ENCODE results near the gene SPRR4.

SPRR4 gene, protein sequence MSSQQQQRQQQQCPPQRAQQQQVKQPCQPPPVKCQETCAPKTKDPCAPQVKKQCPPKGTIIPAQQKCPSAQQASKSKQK

DNA sequence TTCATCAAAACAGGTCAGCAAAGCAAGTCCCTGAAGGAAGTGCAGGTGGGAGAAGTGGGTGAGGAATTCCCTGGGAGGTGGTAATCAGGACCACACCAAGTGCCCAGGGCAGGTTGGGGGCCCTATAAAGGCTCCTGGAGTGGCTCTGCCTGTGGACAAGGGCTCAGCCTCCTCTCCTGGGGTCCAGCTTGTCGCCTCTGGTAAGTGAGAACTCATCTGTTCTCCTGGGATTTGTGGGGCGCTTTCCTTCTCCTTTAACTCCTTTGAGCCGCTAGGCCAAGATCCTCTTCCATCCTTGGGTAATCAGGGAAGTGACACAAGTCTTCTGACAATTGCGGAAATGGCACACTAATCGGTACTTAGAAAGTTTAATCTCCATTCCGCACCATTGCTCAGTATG is at the start of gene SPRR4:
Gene SPRR4, plus strand, starts transcription at position 154 of the 400 bp plus-strand sequence. CDS start 1,243 bp downstream, outside the sequence.
- DNase-seq = no peak

DNA sequence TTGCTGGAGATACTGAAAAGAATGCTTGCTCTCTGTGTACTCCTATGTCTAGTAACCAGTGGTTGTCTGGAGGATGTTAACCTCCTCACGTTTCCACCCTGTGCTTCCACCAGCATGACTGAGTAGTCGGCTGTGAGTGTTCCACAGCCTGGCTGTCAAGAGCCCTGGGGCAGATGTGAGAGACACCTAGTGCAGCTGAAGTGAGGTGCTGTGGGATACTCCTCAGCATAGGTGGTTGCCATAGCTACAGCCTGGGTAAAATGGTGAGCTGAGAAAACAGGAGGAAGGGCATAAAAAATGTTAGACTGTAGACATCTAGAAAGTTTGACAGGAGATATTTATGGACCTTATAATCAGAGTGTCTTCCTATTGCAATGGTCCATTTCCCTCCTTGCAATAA is 46.3 kb upstream of the SPRR4 start:
- DNase-seq = no peak

DNA sequence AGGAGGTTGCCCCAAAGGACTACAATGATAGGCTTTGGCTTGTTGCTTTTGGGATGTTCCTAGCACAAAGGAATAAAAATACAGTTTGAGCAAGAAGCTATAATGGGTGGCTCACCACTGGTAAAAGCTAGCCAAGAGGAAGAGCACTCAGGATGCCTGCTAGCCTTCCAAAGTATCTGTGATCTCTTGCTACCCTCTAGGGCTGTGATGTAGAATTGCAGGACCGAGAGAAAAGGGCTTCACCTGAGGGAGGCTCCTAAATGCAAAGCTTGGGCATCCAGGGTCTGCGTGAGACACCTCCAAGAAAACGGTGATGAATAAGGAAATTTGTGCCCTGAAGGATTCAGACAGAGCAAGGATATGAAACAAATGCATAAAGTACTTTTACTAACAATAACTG is 44.4 kb upstream of the SPRR4 start:
- DNase-seq = no peak

DNA sequence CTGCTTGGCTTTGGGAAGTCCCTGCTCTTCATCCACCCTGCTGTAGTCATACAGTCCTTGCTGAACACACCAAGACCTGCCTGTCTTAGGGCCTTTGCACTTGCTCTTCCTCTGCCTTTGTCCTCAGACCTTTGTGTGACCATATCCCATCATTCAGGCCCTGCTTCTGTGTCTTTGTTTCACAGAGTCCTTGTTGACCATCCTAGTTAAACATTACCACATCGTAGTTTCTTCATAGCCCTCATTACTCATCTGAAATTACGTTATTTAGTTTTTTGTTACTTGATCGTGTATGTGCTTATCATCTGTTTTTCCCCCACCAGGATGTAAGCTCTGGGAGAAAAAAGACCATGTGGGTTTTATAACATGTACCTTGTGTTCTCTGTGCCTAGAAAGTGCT is 41.8 kb upstream of the SPRR4 start:
- no peak for DNase-seq

DNA sequence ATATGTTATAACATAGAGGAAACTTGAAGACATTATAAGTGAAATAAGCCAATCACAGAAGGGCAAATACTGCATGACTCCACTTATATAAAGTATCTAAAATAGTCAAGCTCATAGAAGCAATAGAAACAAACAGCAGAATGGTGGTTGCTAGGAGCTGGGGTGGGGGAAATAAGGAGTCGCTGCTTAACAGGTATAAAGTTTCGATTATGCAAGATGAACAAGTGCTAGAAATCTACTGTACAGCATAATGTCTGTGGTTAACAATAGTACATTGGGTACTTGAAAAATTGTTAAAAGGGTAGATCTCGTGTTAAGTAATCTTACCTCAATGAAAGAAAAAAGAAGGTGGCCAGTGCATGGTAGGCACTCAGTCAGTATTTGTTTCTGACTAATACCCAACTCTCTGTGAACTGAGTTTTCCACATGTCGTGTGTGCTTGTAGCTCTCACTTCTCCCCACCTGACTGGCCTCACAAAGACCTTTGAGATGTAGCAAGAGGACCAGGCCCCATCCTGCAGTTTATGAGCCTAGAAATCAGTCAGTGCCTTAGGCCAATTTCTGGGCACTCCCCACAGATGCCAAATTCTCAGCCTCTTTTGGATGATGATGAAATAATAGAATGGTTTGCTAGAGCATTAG is 38.2 kb upstream of the SPRR4 start:
- no peak for DNase-seq

DNA sequence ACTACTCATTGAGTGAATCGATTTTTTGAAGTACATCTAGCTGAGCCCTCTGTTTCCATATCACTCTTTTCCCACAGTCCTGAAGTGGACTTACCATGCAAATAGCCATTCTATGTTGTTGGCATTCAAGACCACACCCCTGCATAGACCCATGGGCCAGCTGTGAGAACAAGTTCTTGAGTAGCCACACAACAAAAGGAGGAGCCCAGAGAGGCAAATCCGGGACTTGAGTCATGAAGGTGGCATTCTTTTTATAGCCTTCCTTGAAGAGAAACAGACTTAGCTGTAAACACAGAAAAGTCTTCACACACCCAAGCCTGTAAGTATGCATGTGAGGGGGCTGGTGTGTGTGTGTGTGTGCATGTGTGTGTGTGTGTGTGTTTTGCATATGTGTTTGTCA is 37.3 kb upstream of the SPRR4 start:
- no peak for DNase-seq

DNA sequence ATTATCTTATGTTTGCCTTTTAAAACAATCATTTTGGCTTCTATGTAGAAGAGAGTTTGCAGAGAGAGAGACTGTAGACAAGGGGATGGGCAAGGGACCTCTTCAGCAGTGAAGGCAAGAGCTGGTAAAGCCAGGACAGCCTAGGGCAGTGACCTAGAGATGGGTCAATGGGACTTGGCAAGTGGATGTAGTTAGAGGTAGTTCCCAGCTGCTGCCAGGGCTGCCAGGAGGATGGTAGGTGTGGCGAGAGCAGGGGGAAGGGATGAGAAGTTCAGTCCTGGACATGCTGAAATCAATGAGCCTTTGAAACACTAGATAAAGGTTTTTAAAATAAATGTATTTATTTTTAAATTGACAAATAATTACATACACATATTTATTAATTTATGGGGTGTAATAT is 29.8 kb upstream of the SPRR4 start:
- no peak for DNase-seq

DNA sequence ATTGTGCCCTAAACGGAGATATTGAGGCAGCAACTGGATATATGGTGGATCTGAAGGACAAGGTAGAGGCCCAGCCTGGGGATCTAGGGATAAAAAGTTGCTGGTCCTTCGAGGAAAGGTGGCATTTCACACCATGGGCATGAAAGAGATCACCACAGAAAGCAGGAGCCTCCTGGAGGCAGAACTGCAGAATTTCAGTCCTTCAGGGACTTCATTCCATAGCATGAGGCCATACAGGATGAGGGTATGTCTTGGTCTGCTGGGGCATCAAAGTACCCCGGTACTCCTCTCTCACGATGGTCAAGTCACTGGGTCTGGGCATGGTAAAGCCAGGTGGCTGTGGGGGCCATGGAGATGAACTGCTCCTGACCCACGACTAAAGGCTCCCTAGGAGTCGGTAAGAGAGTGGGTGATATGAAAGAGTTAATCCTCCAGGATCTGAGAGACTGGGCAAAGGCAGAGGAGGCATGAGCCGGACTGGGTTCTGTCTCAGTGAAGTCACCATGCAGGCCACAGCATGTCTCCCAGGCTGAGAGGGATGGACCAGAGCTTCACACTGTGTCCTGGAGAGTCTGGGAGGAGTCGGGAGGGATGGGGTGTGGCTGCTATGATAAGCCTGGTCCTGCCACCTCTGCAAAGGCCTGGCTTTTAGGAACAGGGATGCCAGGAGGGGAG is 29.3 kb upstream of the SPRR4 start:
- DNase-seq = no peak

DNA sequence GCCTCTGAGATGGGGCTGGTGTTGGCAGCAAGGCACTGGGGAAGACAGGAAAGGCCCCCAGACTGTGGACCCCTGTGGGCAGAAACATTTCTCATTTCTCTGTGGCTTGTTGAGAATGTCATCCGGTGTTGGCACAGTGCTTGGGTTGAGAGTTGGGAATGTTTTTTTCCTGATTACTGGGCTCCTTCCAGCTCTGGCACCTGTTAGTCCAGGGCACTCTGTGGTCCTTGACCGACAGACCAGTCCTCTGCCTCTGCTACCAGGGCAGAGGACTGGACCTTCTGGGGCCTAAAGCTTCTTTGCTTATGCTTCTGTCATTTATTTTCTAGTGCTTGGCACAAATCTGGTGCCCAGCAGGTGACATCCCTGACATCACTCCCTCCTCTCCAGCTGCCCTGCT is 28.3 kb upstream of the SPRR4 start:
- no peak for DNase-seq

DNA sequence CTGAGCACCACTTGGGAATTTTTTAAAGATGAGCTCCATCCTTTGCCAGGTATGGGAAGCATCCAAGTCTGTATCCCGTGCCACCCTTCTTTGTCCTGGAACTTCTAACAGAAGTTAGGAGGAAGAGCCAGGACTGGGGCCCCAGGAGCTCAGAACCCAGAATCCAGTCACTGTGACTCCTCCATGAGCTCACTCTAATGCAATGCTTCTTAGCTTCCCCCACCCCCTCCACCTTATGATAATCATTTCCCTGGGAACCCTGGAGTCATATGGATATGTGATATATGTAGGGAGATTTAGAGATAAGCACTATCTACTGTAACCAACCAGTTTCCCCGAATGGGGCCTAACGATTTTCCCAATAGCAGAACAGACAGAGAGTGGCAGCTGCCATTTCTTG is 24.2 kb upstream of the SPRR4 start:
- DNase-seq = no peak

DNA sequence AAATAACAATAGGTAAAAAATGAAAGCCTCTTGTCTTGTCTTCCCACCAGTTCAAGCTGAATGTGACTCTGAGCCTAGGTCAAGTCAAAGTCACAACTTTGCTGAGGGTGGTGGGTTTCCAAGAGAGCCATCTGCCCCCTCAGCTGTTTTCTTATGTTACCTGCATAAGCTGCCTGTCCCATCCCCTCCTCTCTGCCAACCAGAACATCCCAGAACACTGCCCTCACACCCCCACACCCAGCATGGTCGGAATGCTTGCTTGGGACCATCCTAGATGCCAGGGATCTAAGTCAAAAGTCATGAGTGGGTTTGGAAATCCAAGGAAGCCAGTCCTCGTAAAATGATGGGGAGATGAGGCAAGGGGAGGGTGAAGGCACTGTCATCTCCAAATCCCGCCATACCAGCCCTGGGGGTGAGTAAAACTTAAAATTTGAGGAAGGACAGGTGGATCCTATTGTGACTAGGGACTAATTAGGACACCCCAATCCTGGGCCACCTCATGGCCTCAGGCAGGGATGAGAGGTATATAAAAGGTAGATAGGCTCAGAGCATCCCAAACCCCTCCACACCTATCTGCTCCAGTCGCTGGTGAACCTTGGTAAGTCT is 23.7 kb upstream of the SPRR4 start, which contains the start of gene SPRR5:
Gene SPRR5, plus strand, starts transcription at position 556 of the 606 bp plus-strand sequence. CDS start 1,349 bp downstream, outside the sequence.
- no peak for DNase-seq

DNA sequence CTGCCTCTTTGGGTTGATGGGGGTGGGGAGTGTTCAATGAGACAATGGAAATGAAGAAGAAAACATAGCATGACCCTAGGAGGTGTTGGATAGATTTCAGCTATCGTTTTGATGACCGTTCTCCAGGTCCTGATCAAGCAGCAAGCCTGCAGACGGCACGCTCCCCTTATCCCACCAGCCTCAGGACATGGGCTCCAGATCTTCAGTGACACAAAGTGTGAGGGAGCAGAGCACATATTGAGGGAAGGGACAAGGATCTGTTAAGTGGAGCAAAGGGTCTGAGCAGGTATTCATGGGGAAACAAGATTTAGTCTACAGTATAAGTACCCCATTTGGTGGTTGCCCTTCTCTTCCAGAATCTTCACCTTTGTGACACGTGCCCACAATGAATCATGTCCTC is 18.7 kb upstream of the SPRR4 start:
- no peak for DNase-seq

DNA sequence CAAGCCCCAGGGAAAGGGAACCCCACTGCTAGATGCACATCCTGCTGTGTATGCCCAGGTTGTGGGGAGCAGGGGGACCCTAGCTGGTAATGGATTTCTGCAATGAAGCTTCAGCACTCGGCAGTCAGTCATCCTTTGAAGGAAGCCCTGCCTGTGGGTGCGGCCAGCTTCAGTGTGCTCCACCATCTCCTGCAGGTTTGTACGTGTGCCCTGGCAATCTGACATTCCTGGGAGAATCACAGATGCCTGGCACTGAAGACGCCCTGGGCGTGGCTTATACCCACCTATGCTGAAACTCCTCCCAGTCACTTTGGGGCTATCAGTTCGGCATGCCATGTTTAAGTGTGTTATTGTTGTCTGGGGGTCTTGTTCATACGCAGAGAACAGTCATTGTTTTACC is 16.7 kb upstream of the SPRR4 start:
- no peak for DNase-seq

DNA sequence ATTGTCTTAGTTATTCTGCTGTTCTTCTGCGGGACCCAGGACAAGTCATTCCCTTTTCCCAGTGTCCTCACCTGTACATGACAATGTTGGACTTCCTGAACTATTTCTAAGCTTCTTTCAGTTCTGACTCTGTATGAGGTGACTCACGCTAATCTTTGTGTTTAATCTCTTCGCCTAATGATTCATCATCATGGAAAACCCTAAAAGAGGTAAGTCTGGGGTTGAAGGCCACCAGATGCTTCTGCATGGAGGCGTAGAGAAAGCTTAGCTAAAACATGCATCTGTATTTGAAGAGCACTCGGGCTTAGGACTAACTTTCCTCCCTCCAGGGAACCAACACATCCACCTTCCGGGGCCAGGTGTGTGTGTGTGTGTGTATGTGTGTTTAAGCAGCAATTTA is 16.0 kb upstream of the SPRR4 start:
- no peak for DNase-seq

DNA sequence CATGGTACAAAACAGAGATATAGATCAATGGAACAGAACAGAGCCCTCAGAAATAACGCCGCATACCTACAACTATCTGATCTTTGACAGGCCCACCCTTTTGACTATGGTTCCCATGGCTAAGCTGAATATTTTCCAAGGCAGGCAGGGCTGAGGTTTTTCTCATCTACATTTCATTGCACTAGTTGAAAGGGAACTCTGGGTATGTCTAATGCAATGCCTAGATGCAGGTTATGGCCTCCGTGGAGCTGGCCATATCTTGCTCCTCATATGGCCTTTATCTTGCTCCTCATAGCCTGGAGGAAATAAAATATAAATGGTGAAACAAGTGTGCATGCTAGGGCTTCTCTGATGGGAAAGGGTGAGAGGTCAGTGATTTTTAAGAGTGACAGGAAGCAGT is 12.9 kb upstream of the SPRR4 start:
- no peak for DNase-seq

DNA sequence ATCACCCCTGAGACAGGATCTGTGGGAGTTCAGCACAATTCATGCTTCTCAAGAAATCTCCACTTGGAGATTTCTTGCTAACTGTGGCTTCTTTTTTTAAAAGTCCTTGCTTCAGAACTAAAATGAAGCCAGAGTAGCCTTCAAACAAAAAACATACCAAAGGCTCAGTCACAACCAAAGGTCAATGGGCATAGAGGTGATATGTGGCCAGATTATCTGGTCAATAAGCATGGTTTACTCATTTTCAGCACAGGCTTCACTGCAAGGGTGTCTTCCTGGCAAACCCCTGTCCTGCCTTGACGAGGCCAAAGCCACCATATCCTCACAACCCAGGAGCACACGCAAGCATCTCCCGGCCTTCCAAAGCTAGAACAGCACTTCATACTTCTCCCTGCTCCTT is 11.2 kb upstream of the SPRR4 start:
- DNase-seq = no peak

DNA sequence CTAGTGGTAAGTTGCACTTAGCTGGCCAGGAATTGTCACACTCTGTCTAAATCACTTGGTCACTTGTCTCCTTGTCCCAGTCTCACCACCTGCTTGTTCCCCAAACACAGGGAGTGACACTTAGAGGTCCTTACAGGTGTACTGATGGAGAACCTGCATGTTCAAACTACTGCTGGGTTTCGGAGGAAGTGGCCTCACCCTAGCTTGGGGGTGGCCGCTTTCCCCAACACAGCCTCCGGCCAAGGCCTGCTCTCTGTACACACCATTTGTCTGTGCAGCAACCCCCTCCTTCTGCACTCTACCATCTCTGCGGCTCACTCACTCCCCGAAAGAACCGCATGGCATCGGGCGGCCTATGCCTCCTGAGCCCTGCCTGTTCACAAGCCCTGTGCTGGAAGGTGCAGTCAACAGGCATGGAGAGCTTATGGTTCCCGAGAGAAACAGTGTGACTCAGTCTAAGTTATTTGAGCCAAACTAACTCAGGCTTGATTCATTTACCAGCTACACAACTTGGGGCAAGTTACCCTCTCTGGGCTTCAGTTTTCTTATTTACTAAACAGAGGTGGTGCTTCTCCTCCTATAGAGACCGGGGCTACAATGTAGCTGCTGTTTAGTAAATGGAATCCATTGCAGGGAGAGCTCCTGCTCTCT is 10.5 kb upstream of the SPRR4 start:
- no peak for DNase-seq

DNA sequence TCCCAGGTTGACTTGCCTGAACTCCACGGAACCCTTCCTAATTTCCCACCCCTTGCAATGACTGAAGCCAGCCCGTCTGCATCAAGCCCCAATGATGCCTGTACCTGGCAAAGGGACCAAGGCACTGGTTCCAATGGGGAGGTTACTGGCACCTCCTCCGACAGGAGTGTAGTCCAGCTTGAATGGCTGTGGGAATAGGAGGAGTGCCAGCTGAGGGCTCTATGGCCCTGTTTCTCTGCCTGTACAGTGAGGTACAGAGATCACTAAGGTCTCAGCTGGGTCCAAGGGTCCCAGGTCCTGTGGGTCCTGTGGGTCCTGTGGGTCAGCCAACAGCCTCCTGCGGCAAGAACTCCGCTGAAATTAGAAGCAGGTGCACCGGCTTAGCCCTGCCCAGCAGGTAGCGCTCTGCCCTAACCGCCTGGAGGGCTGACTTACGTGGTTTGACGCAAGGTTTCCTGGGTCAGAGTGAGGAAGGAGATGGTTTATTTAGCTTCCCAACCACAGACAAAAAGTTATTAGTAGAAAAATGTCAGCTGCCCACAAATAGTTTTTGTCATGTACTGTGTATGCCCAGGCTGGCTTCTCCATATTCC is 9.9 kb upstream of the SPRR4 start:
- no peak for DNase-seq

DNA sequence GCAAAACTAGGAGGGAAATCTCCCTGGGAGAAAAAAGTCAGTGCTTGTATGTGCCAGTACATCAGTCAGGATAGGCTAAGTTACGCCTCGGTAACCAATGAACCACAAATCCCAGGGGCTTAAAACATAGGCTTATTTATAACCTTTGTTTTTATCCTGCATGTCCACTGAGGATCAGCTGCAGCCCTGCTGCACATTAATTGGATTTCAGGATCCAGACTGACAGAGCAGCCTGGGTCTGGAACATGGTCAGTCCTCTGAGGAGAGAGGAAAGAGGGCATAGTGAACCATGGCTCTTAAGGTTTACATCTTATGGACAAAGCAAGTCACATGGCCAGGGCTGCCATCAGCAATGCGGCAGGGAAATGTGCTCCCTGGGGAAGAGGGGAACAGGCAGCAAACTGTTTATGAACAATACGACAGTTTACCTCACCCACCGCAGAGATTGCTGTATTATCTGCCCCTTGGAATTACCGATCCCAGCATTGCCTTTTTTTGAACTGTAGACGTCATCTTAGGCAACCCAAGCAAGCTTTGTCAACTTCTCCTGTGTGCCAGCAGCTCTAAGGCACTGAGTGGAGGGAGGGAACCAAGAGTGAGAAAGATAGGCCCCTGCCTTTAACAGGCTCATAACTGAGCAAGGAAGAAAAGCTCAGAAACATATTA is 9.1 kb upstream of the SPRR4 start:
- DNase-seq = no peak

DNA sequence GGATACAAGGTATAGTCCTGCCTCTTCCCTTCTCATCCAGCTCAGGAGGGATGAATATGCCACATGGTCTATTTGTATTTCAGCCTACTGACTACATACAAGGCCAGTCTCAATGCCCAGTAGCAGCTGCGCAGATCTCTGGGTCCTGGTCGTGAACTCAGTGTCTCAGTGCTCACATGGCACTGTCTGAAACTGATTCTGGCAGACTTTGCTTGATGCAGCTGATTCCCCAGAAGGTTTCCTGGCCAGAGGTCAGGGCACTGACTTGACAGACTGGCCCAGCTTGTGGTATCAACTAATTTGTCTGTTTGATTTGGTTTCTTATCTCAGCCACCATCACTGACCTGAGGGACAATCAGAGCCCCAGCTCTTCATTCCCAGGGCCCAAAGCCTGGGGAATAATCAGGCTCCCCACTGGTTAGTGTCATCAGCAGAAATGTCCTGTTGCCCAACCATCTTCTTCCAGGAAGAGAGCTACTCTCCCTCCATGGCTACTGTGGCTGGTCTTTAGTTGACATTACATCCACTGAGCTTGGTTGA is 7.5 kb upstream of the SPRR4 start:
- DNase-seq = no peak

DNA sequence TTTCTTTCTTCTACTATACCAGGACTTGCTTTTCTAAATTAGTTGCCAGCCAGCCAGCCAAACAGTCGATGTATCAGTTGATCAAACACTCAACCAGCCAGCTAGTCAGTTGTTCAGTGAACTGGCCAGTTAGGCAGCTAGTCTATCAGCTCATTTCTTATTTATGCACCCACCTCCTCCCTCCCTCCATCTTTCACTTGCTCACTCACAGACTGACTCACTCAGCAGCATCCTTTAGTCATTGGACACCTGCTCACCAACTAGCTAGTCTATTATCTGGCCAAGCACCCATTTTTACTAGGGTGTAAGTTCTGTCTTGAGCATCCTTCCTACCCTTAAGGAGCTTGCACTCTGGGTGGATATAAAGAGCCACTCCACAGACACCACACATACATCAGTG is 5.9 kb upstream of the SPRR4 start:
- DNase-seq = no peak

DNA sequence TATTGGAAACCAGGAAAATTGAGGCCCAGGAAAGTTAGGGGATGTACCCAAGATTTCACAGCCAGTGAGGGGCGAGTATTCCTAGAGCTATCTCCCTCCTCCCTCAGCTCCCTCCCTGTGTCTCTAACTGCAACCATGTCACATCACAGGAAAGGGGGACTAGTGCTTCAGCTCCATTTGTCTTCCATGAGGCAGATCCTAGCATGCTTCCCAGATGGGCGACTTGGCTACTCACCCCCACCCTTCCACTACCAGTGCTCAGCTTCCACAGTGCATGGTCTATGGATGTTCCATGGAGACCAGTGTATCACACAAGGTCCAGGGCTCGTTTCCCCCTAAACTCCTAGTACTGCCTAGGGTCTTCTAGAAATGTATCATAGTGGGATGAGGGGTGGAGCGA is 4.6 kb upstream of the SPRR4 start:
- DNase-seq = no peak

DNA sequence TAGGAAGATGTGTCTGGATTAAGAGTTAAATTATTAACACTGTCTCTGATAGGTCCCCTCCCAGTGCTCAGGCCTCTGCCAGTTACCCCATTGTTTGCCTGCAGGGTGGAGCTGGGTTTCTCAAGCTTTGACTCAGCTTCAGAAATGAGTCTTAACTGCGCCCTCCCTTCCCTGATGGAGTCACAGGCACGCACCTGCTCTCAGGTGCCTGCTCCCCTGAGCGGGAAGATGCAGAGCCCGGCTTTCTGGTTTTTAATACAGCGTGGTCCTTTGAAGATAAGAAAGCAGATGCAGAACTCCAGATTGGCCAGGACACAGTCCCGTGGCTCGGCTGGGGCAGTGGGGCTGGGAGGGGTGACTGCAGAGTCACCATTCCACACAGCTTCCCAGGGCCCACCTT is 3.2 kb upstream of the SPRR4 start:
- no peak for DNase-seq

Measured in GF-D8 (cell line).